CD4-positive, CD25-positive, alpha-beta regulatory T cell (primary cell): ENCODE results near the gene UQCRH. TPM values are rescaled to one million over a fixed set of nuclear protein-coding genes. Genes with fewer than 3 reads are reported as not detected.

Source experiments
- ATAC-seq, 2 donors: fragments of 150-1000 bp; cut with Tn5 transposase; one replicate each; pipeline ENCODE4 v1.10.0; 2021; ENCODE audit warnings: low read depth in 2 of 2, moderate number of reproducible peaks in 2 of 2, moderate library complexity in 1 of 2
- DNase-seq, 3 donors: peaks; one replicate each; pipeline versions ENCODE4 v3.0.0 to v3.0.0-alpha.2; 2012 to 2022; ENCODE audit warnings: mixed read lengths in 1 of 3
- H3K27ac ChIP-seq: one replicate; pipeline ENCODE4 v1.7.0; 2013; ENCODE audit warnings: mild to moderate bottlenecking, low read length; ENCODE audit not compliant: insufficient read depth, poor library complexity, severe bottlenecking
- H3K27me3 ChIP-seq: one replicate; pipeline ENCODE4 v1.7.0; 2013; ENCODE audit warnings: low read length; ENCODE audit not compliant: control insufficient read depth, insufficient read depth
- H3K36me3 ChIP-seq: one replicate; pipeline ENCODE4 v1.7.0; 2013; ENCODE audit warnings: mild to moderate bottlenecking, low read length, moderate library complexity; ENCODE audit not compliant: control insufficient read depth, insufficient read depth
- H3K4me1 ChIP-seq: 2 replicates; pipeline ENCODE4 v1.7.0; 2013; ENCODE audit warnings: mild to moderate bottlenecking, low read length; ENCODE audit not compliant: insufficient read depth, control insufficient read depth, poor library complexity, severe bottlenecking
- H3K4me3 ChIP-seq: one replicate; pipeline ENCODE4 v1.7.0; 2013; ENCODE audit warnings: low read depth, mild to moderate bottlenecking, low read length, moderate library complexity
- H3K9me3 ChIP-seq, 2 experiments: 1 replicate in 1 of 2; 2 replicates in 1 of 2; pipeline ENCODE4 v1.7.0; 2013; ENCODE audit warnings: low read length in 2 of 2, mild to moderate bottlenecking in 1 of 2, moderate library complexity in 1 of 2; ENCODE audit not compliant: control insufficient read depth in 2 of 2
- H3K27ac Mint-ChIP-seq, 3 donors: one replicate each; pipeline ENCODE4 v1.8.0; 2020 to 2022; ENCODE audit warnings: mild to moderate bottlenecking in 3 of 3, mixed read lengths in 3 of 3, moderate library complexity in 2 of 3
- H3K27me3 Mint-ChIP-seq: one replicate; pipeline ENCODE4 v1.8.0; 2022; ENCODE audit warnings: mild to moderate bottlenecking, mixed read lengths
- H3K36me3 Mint-ChIP-seq: one replicate; pipeline ENCODE4 v1.8.0; 2020; ENCODE audit warnings: mixed read lengths
- H3K4me1 Mint-ChIP-seq, 4 donors: one replicate each; pipeline ENCODE4 v1.8.0; 2020 to 2022; ENCODE audit warnings: mixed read lengths in 4 of 4, mild to moderate bottlenecking in 1 of 4
- H3K4me3 Mint-ChIP-seq, 4 donors: one replicate each; pipeline ENCODE4 v1.8.0; 2020 to 2022; ENCODE audit warnings: mild to moderate bottlenecking in 4 of 4, mixed read lengths in 4 of 4, moderate library complexity in 3 of 4
- H3K9me3 Mint-ChIP-seq, 7 donors: one replicate each; pipeline ENCODE4 v1.8.0; 2020 to 2022; ENCODE audit warnings: mixed read lengths in 7 of 7, mild to moderate bottlenecking in 3 of 7, moderate library complexity in 2 of 7
- polyA plus RNA-seq, 4 donors: library from polyadenylated mRNA; unstranded; fragments of 300-500 nt; fragmentation: Illumina TruSeq; gene quantifications; one replicate each; pipeline ENCODE4 v1.2.3, GENCODE V29; 2021
- total RNA-seq: library from RNA; stranded (reverse); gene quantifications from one replicate; pipeline ENCODE4 v1.2.3, GENCODE V29; 2022

Gene UQCRH
- total and polyA plus RNA-seq, 5 donors from 2014 or later, result 120 to 357 (median 333) TPM

- H3K9me3 Mint-ChIP-seq, result no peaks in the 10 kb centered on the region
- peak overlapping the region; percentile 95 to 99 (median 98) for H3K4me3 Mint-ChIP-seq
- peaks cover 16% of the 10 kb centered on the region for H3K36me3 ChIP-seq
- DNase-seq (no peak), ATAC-seq (no peak)
- H3K4me1 Mint-ChIP-seq, result peaks cover 19 to 49% (median 35%) of the 10 kb centered on the region in 4 donors
- peaks cover 23% of the 10 kb centered on the region for H3K36me3 Mint-ChIP-seq
- H3K27ac Mint-ChIP-seq, result peak overlapping the region; percentile 90 to 99 (median 99)
- no peaks in the 10 kb centered on the region for H3K27me3 Mint-ChIP-seq
- H3K4me3 ChIP-seq, result peak overlapping the region; percentile 26
- no peaks in the 10 kb centered on the region for H3K9me3 ChIP-seq
- H3K27me3 ChIP-seq, result no peaks in the 10 kb centered on the region
- peaks cover 36% of the 10 kb centered on the region for H3K4me1 ChIP-seq
- peak overlapping the region; percentile 85 for H3K27ac ChIP-seq
These were observed 2.1 kb upstream of the UQCRH start for GRCh38 chr1:46301406-46301807.

- Mint-ChIP-seq H3K4me3 (peak overlapping the region; percentile 95 to 99 (median 98)), H3K36me3 (peaks cover 17% of the 10 kb centered on the region), H3K27me3 (no peaks in the 10 kb centered on the region), H3K27ac (peak overlapping the region; percentile 90 to 99 (median 99)), H3K9me3 (no peaks in the 10 kb centered on the region), H3K4me1 (peaks cover 19 to 54% (median 38%) of the 10 kb centered on the region in 4 donors)
- ATAC-seq, result no peak
- no peaks in the 10 kb centered on the region for H3K27me3 ChIP-seq
- H3K4me1 ChIP-seq, result peaks cover 42% of the 10 kb centered on the region
- peaks cover 10% of the 10 kb centered on the region for H3K36me3 ChIP-seq
- peak overlapping the region; percentile 85 for H3K27ac ChIP-seq
- H3K4me3 ChIP-seq, result no peak overlapping the region
- DNase-seq, result peak; percentile 27 to 65 (median 51)
- no peaks in the 10 kb centered on the region for H3K9me3 ChIP-seq
These were observed 1.5 kb upstream of the UQCRH start for GRCh38 chr1:46301808-46302640.

GRCh38 chr1:46302641-46303037 lies 859 bp upstream of the UQCRH start:
- Mint-ChIP-seq H3K36me3 (peaks cover 11% of the 10 kb centered on the region), H3K4me3 (peak overlapping the region; percentile 95 to 99 (median 98)), H3K4me1 (peaks cover 23 to 60% (median 42%) of the 10 kb centered on the region in 4 donors), H3K27ac (peak overlapping the region; percentile 98 to 99 (median 99)), H3K27me3 (no peaks in the 10 kb centered on the region), H3K9me3 (no peaks in the 10 kb centered on the region)
- Histone ChIP-seq H3K27ac (peak overlapping the region; percentile 85), H3K36me3 (peaks cover 4% of the 10 kb centered on the region), H3K27me3 (no peaks in the 10 kb centered on the region), H3K9me3 (no peaks in the 10 kb centered on the region), H3K4me1 (peaks cover 48% of the 10 kb centered on the region), H3K4me3 (peak overlapping the region; percentile 44)
- ATAC-seq (peak; percentile 1), DNase-seq (peak in 1 of 3 donors; percentile 9)

- peak overlapping the region; percentile 96 for H3K4me3 ChIP-seq
- no peaks in the 10 kb centered on the region for H3K27me3 ChIP-seq
- Mint-ChIP-seq H3K36me3 (peaks cover 14% of the 10 kb centered on the region), H3K4me3 (peak overlapping the region; percentile 95 to 99 (median 98)), H3K27ac (peak overlapping the region; percentile 98 to 99 (median 99)), H3K9me3 (no peaks in the 10 kb centered on the region), H3K27me3 (no peaks in the 10 kb centered on the region), H3K4me1 (peaks cover 25 to 70% (median 46%) of the 10 kb centered on the region in 4 donors)
- peak overlapping the region; percentile 85 for H3K27ac ChIP-seq
- DNase-seq (peak in 1 of 3 donors; percentile 25), ATAC-seq (no peak)
- no peaks in the 10 kb centered on the region for H3K9me3 ChIP-seq
- H3K36me3 ChIP-seq, result peaks cover 3% of the 10 kb centered on the region
- peaks cover 48% of the 10 kb centered on the region for H3K4me1 ChIP-seq
These were observed 401 bp downstream of the UQCRH start for GRCh38 chr1:46303872-46304326.

GRCh38 chr1:46306159-46306530 lies 2.6 kb downstream of the UQCRH start:
- peak overlapping the region; percentile 50 to 61 (median 54) for H3K4me3 Mint-ChIP-seq
- H3K4me1 ChIP-seq, result peaks cover 39% of the 10 kb centered on the region
- peaks cover 26% of the 10 kb centered on the region for H3K36me3 Mint-ChIP-seq
- H3K4me3 ChIP-seq, result no peak overlapping the region
- peaks cover 19 to 64% (median 36%) of the 10 kb centered on the region in 4 donors for H3K4me1 Mint-ChIP-seq
- H3K27me3 Mint-ChIP-seq, result no peaks in the 10 kb centered on the region
- no peaks in the 10 kb centered on the region for H3K9me3 Mint-ChIP-seq
- DNase-seq (no peak), ATAC-seq (no peak)
- no peaks in the 10 kb centered on the region for H3K27me3 ChIP-seq
- no peaks in the 10 kb centered on the region for H3K9me3 ChIP-seq
- no peak overlapping the region for H3K27ac ChIP-seq
- H3K27ac Mint-ChIP-seq, result no peak overlapping the region
- H3K36me3 ChIP-seq, result peaks cover 14% of the 10 kb centered on the region

GRCh38 chr1:46309401-46310159 lies 6.1 kb downstream of the UQCRH start:
- peaks cover 13 to 39% (median 22%) of the 10 kb centered on the region in 4 donors for H3K4me1 Mint-ChIP-seq
- H3K36me3 ChIP-seq, result peaks cover 37% of the 10 kb centered on the region
- ATAC-seq (no peak), DNase-seq (no peak)
- no peak overlapping the region for H3K27ac ChIP-seq
- no peaks in the 10 kb centered on the region for H3K9me3 ChIP-seq
- no peaks in the 10 kb centered on the region for H3K27me3 ChIP-seq
- no peaks in the 10 kb centered on the region for H3K9me3 Mint-ChIP-seq
- H3K4me1 ChIP-seq, result peaks cover 24% of the 10 kb centered on the region
- peaks cover 35% of the 10 kb centered on the region for H3K36me3 Mint-ChIP-seq
- H3K4me3 ChIP-seq, result no peak overlapping the region
- H3K27ac Mint-ChIP-seq, result peak overlapping the region in 1 of 3 donors; percentile 14
- no peak overlapping the region for H3K4me3 Mint-ChIP-seq
- H3K27me3 Mint-ChIP-seq, result no peaks in the 10 kb centered on the region

- H3K9me3 Mint-ChIP-seq, result no peaks in the 10 kb centered on the region
- peaks cover 18% of the 10 kb centered on the region for H3K4me1 ChIP-seq
- no peak overlapping the region for H3K4me3 ChIP-seq
- H3K4me1 Mint-ChIP-seq, result peaks cover 13 to 32% (median 22%) of the 10 kb centered on the region in 4 donors
- H3K36me3 Mint-ChIP-seq, result peaks cover 38% of the 10 kb centered on the region
- no peaks in the 10 kb centered on the region for H3K9me3 ChIP-seq
- H3K27ac Mint-ChIP-seq, result no peak overlapping the region
- no peaks in the 10 kb centered on the region for H3K27me3 ChIP-seq
- no peak for ATAC-seq
- H3K27me3 Mint-ChIP-seq, result no peaks in the 10 kb centered on the region
- DNase-seq, result no peak
- H3K4me3 Mint-ChIP-seq, result no peak overlapping the region
- no peak overlapping the region for H3K27ac ChIP-seq
- H3K36me3 ChIP-seq, result peaks cover 42% of the 10 kb centered on the region
These were observed 6.8 kb downstream of the UQCRH start for GRCh38 chr1:46310321-46310720.
